Measurements from ENCODE around the gene MTFR2. TPM values are rescaled to one million over a fixed set of nuclear protein-coding genes. Genes with fewer than 3 reads are reported as not detected.

MTFR2 gene
- total and polyA plus RNA-seq, 2 of the 13 experiments (the other 11 are each of a cell fraction or from before 2014, with no cell fraction given), result 6.7 to 10.7 TPM

- TF ChIP-seq NONO (IDR thresholded peaks at IDR 0.05), result no peak
- peak; percentile 63 for TF ChIP-seq NONO (CRISPR knock-in tag; conservative IDR thresholded peaks at IDR 0.05)
- no peak; the same call in 1 of the 2 replicates for TF ChIP-seq KAT7 (CRISPR knock-in tag; IDR thresholded peaks at IDR 0.05; ENCODE audit: borderline replicate concordance)
- TF ChIP-seq KLF12 (CRISPR knock-in tag; IDR thresholded peaks at IDR 0.05; ENCODE audit: borderline replicate concordance), result 0 out of 2 replicates have a peak, but pooled peaks have one; percentile 52
- TF ChIP-seq KLF15 (CRISPR knock-in tag; IDR thresholded peaks at IDR 0.05; ENCODE audit: borderline replicate concordance), result no peak
- TF ChIP-seq MTA1 (CRISPR knock-in tag; IDR thresholded peaks at IDR 0.05; ENCODE audit: borderline replicate concordance), result no peak
- no peak for TF ChIP-seq ZNF414 (CRISPR knock-in tag; IDR thresholded peaks at IDR 0.05)
- TF ChIP-seq ZNF766 (CRISPR knock-in tag; IDR thresholded peaks at IDR 0.05; ENCODE audit: borderline replicate concordance), result no peak
- peak; percentile 90 for TF ChIP-seq ZNF749 (CRISPR knock-in tag; IDR thresholded peaks at IDR 0.05; ENCODE audit: borderline replicate concordance)
- no peak for TF ChIP-seq ZNF282 (IDR thresholded peaks at IDR 0.05; ENCODE audit: partially characterized antibody)
- no peak for TF ChIP-seq ZFP41 (CRISPR knock-in tag; IDR thresholded peaks at IDR 0.05; ENCODE audit: borderline replicate concordance)
- TF ChIP-seq ZNF552 (CRISPR knock-in tag; IDR thresholded peaks at IDR 0.05; ENCODE audit: borderline replicate concordance), result no peak
- TF ChIP-seq SPEN (CRISPR knock-in tag; IDR thresholded peaks at IDR 0.05; ENCODE audit: low read depth), result peak; percentile 61; the same call in 1 of the 2 replicates
- TF ChIP-seq ZSCAN30 (CRISPR knock-in tag; IDR thresholded peaks at IDR 0.05), result no peak
- TF ChIP-seq SRSF1 (optimal IDR thresholded peaks at IDR 0.05; ENCODE audit: low read depth, low read length), result peak; percentile 37
- TF ChIP-seq SUZ12 (IDR thresholded peaks at IDR 0.05; ENCODE audit: low read depth, low read length), result no peak
- no peak for TF ChIP-seq PRDM4 (CRISPR knock-in tag; IDR thresholded peaks at IDR 0.05; ENCODE audit: borderline replicate concordance)
- peak; percentile 67; the same call in 1 of the 2 replicates for TF ChIP-seq ZBTB7A (CRISPR knock-in tag; IDR thresholded peaks at IDR 0.05)
- peak; percentile 93 for TF ChIP-seq ATF1 (CRISPR knock-in tag; IDR thresholded peaks at IDR 0.05)
Observed at GRCh38 chr6:136249811-136250685, at the start of gene MTFR2 (continued).

All from HepG2 (cell line).